ENCODE data around the gene ABHD16A. TPM values are rescaled to one million over a fixed set of nuclear protein-coding genes. Genes with fewer than 3 reads are reported as not detected.
A peak's percentile ranks its signal among the peaks of the same experiment; 100 is the strongest.

The ABHD16A gene
- polyA plus RNA-seq, 1 donor from 2014 or later, result 130 TPM

GRCh38 chr6:31717499-31718222, 14.5 kb upstream of the ABHD16A start:
- Histone ChIP-seq H3K9me2 (ENCODE audit: insufficient read depth, low read length) (no peaks in the 10 kb centered on the region), H3K9me3 (ENCODE audit: low read length) (no peaks in the 10 kb centered on the region), H3K4me2 (ENCODE audit: low read length) (no peak overlapping the region), H3K79me2 (replicated peaks; ENCODE audit: insufficient read depth, low read length) (no peaks in the 10 kb centered on the region), H3K27me3 (ENCODE audit: insufficient read depth, low read depth, low read length) (no peaks in the 10 kb centered on the region), H4K20me1 (ENCODE audit: insufficient read depth) (no peaks in the 10 kb centered on the region), H2AFZ (ENCODE audit: low read depth, low read length) (no peak overlapping the region), H3K27ac (ENCODE audit: low read length) (no peak overlapping the region), H3F3A (ENCODE audit: insufficient read depth, low read length, poor library complexity, severe bottlenecking) (no peaks in the 10 kb centered on the region), H3K4me3 (ENCODE audit: low read length) (no peak overlapping the region), H3K36me3 (ENCODE audit: insufficient read depth, low read length) (no peaks in the 10 kb centered on the region), H3K9ac (ENCODE audit: low read length) (no peak overlapping the region)
- TF ChIP-seq CTCF (IDR thresholded peaks at IDR 0.05; ENCODE audit: poor library complexity, severe bottlenecking) (no peak), TAF1 (IDR thresholded peaks at IDR 0.05; ENCODE audit: low read depth) (no peak), SMC3 (conservative IDR thresholded peaks at IDR 0.05; ENCODE audit: poor library complexity) (no peak)
- TF ChIP-seq, protein P1, sequence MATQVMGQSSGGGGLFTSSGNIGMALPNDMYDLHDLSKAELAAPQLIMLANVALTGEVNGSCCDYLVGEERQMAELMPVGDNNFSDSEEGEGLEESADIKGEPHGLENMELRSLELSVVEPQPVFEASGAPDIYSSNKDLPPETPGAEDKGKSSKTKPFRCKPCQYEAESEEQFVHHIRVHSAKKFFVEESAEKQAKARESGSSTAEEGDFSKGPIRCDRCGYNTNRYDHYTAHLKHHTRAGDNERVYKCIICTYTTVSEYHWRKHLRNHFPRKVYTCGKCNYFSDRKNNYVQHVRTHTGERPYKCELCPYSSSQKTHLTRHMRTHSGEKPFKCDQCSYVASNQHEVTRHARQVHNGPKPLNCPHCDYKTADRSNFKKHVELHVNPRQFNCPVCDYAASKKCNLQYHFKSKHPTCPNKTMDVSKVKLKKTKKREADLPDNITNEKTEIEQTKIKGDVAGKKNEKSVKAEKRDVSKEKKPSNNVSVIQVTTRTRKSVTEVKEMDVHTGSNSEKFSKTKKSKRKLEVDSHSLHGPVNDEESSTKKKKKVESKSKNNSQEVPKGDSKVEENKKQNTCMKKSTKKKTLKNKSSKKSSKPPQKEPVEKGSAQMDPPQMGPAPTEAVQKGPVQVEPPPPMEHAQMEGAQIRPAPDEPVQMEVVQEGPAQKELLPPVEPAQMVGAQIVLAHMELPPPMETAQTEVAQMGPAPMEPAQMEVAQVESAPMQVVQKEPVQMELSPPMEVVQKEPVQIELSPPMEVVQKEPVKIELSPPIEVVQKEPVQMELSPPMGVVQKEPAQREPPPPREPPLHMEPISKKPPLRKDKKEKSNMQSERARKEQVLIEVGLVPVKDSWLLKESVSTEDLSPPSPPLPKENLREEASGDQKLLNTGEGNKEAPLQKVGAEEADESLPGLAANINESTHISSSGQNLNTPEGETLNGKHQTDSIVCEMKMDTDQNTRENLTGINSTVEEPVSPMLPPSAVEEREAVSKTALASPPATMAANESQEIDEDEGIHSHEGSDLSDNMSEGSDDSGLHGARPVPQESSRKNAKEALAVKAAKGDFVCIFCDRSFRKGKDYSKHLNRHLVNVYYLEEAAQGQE (IDR thresholded peaks at IDR 0.05; ENCODE audit: borderline replicate concordance), result no peak

GRCh38 chr6:31715022-31715958, 12.2 kb upstream of the ABHD16A start, which contains the start of gene LY6G6D:
Gene LY6G6D, plus strand, starts transcription at chr6:31715348. Its CDS starts 8 bp downstream, at chr6:31715356.
- Histone ChIP-seq H4K20me1 (ENCODE audit: insufficient read depth) (no peaks in the 10 kb centered on the region), H2AFZ (ENCODE audit: low read depth, low read length) (peak within 1 kb of the TSS; percentile 84), H3K27ac (ENCODE audit: low read length) (peak within 1 kb of the TSS; percentile 56), H3K9me3 (ENCODE audit: low read length) (no peaks in the 10 kb centered on the region), H3K4me2 (ENCODE audit: low read length) (peak within 1 kb of the TSS; percentile 30), H3F3A (ENCODE audit: insufficient read depth, low read length, poor library complexity, severe bottlenecking) (no peaks in the 10 kb centered on the region), H3K4me3 (ENCODE audit: low read length) (peak within 1 kb of the TSS; percentile 23), H3K9ac (ENCODE audit: low read length) (peak within 1 kb of the TSS; percentile 48), H3K79me2 (replicated peaks; ENCODE audit: insufficient read depth, low read length) (no peaks in the 10 kb centered on the region), H3K9me2 (ENCODE audit: insufficient read depth, low read length) (no peaks in the 10 kb centered on the region), H3K36me3 (ENCODE audit: insufficient read depth, low read length) (no peaks in the 10 kb centered on the region), H3K27me3 (ENCODE audit: insufficient read depth, low read depth, low read length) (no peaks in the 10 kb centered on the region)
- TF ChIP-seq EP300 (conservative IDR thresholded peaks at IDR 0.05; ENCODE audit: poor library complexity, severe bottlenecking) (no peak), TAF1 (IDR thresholded peaks at IDR 0.05; ENCODE audit: low read depth) (no peak), EZH2 (IDR thresholded peaks at IDR 0.05; ENCODE audit: borderline replicate concordance, insufficient read depth, low read length, poor library complexity, severe bottlenecking) (no peak), MXI1 (conservative IDR thresholded peaks at IDR 0.05; ENCODE audit: poor library complexity, severe bottlenecking) (no peak), SMC3 (conservative IDR thresholded peaks at IDR 0.05; ENCODE audit: poor library complexity) (no peak), RAD21 (conservative IDR thresholded peaks at IDR 0.05) (no peak), CTCF (IDR thresholded peaks at IDR 0.05; ENCODE audit: poor library complexity, severe bottlenecking) (no peak), POLR2AphosphoS5 (IDR thresholded peaks at IDR 0.05) (no peak)
- TF ChIP-seq, protein P1 (IDR thresholded peaks at IDR 0.05; ENCODE audit: borderline replicate concordance), result no peak

Data from neural cell (in vitro differentiated cells).